EL (cell line): ENCODE results near the gene ZNF268.

Experiments used
- DNase-seq: peaks from one replicate; pipeline ENCODE4 v3.0.0-alpha.2; 2016

ZNF268 gene

DNA sequence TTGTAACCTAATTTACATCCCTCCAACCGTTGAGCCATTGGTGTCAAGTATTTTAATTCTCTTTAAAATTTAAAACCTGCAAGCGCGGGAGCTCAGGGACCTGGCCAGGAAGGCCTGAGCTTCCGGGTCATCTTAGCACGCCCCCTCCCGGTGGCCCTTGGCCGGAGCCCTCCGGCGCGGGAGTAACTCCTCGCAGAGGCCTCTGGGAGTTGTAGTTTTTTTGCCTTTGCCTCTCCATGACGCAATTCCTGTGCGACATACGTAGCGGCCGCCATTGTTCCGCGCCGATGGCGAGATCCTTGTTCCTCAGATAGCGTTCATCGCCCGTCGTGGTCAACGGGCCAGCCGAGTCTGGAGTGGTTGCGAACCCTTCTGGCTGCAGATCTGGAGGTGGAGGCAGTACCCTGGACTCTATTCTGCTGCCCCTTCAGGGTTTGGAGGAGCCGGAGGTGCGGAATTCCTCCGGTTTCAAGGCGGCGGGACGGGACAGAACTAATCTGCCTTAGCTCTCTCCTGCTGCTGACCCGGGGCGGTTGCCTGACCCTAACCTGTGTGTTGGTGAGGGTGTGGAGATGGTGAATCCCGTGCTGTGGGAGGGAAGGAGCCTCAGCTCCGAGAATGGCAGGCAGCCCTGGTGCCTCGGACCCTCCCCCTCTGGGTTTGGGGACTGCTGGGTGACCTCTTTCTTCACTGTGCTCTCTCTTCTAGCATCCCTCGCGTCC lies at the start of gene ZNF268:
Gene ZNF268 (plus strand): TSS at position 258 of the 722 bp plus-strand sequence. CDS start 503 bp downstream, outside the sequence.
- DNase-seq = peak; percentile 89

DNA sequence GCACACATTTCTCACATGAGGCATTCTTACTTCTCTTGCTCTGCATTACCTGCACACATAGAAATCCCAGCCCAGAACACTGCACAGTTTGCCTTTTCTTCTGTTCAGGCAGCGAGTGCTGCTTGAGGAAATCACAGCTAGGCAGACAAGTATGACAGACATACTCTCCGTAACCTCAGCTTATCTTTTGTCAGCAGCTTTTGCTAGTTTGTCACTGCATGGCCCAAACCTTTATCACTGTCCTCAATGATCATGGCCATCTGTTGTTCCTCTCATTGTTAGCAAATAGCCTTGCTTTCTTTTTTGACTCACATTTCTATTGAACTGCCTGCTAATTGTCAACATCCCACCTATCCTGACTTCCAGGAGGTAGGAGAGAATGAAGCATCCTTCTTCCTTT lies 45.5 kb upstream of the ZNF268 start:
- no peak for DNase-seq

GRCh38 chr12:133145981-133146380 lies 35.3 kb upstream of the ZNF268 start:
- no peak for DNase-seq

DNA sequence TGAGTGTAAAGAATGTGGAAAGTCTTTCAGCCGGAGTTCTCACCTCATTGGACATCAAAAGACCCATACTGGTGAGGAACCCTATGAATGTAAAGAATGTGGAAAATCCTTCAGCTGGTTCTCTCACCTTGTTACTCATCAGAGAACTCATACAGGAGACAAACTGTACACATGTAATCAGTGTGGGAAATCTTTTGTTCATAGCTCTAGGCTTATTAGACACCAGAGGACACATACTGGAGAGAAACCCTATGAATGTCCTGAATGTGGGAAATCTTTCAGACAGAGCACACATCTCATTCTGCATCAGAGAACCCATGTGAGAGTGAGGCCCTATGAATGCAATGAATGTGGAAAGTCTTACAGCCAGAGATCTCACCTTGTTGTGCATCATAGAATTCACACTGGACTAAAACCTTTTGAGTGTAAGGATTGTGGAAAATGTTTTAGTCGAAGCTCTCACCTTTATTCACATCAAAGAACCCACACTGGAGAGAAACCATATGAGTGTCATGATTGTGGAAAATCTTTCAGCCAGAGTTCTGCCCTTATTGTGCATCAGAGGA lies 25.1 kb upstream of the ZNF268 start:
- DNase-seq = no peak

DNA sequence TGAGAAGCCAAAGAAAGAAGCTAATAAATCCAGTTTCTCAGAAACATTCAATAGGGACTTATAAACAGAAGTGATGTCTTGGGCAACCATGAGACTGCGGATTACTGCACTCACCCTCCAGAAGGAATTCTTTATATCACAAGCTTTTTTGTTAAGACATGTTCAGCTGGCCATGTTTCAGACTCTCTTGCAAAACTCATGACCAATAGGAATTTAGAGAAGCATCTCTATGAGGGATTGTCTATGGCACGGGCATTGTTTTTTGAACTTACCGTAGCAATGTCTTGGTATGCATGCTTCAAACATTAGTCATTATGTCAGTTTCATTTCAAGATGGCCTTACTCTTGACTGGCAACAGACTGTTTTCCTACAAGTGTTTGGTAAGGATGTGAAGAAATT lies 15.5 kb upstream of the ZNF268 start:
- DNase-seq = peak; percentile 1

DNA sequence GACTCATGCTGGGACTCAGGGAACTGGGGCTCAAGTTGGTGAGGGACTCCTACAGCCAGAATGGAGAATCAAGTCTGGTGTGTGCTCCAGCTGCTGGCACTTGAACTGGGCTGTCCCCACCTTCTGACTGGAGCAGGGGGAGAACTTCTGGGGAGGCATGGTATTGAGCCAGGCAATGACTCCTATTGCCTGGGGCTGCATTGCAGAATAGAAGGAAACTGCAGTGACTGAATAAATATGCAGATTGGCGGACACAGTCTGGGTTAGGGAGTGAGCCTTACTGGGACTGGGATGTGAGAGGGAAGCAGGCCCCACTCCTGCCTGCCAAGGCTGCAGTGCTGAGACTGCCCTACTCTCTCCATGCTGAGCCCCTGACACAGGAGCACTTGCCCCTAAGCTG lies 8.8 kb upstream of the ZNF268 start:
- no peak for DNase-seq

DNA sequence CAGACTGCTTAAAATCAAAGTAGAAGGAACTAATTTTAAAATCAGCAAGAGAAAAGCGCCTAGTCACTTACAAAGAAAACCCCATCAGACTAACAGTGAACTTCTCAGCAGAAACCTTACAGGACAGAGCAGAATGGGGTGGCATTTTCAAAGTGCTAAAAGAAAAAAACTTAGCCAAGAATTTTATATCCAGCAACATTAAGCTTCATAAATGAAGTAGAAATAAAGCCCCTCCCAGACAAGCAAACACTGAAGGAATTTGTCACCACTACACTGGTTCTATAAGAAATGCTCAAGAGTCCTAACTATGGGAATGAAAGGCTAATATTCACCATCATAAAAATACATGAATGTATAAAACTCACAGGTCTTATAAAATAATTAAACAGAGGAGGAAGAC lies 6.4 kb upstream of the ZNF268 start:
- no peak for DNase-seq

GRCh38 chr12:133180669-133181068 lies 626 bp upstream of the ZNF268 start:
- no peak for DNase-seq

DNA sequence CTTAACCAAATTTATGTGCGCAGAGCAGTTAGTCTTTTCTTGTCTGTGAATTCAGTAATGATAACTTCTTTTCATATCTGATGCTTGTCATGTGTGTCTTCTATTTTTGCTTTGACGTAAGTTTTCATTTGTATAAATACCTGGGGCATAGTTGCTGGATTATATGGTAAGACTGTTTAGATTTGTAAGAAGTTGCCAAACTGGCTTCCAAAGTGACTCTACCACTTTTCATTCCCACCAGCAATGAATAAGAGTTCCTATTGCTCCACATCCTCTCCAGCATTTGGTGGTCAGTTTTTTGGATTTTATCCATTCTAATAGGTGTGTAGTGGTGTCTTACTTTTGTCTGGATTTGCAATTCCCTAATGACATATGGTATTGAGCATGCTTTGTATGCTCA lies 8.9 kb downstream of the ZNF268 start:
- no peak for DNase-seq

- no peak for DNase-seq
These were observed 11.6 kb downstream of the ZNF268 start for GRCh38 chr12:133192847-133193246.

DNA sequence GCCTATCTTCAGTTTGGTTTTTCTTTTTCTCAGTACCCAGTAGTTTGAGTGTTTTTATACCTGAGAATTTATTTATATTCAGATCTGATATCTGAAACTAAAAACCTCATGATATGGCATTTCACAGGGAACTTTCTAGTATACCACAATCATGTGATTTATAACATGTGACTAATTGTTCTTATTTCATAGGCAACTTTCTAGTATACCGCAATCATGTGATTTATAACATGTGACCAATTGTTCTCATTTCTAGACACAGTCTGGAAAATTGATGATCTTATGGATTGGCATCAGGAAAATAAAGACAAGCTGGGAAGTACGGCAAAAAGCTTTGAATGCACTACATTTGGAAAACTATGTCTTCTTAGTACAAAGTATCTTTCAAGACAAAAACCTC lies 20.6 kb downstream of the ZNF268 start:
- no peak for DNase-seq

GRCh38 chr12:133202493-133203343 lies 21.4 kb downstream of the ZNF268 start:
- no peak for DNase-seq

DNA sequence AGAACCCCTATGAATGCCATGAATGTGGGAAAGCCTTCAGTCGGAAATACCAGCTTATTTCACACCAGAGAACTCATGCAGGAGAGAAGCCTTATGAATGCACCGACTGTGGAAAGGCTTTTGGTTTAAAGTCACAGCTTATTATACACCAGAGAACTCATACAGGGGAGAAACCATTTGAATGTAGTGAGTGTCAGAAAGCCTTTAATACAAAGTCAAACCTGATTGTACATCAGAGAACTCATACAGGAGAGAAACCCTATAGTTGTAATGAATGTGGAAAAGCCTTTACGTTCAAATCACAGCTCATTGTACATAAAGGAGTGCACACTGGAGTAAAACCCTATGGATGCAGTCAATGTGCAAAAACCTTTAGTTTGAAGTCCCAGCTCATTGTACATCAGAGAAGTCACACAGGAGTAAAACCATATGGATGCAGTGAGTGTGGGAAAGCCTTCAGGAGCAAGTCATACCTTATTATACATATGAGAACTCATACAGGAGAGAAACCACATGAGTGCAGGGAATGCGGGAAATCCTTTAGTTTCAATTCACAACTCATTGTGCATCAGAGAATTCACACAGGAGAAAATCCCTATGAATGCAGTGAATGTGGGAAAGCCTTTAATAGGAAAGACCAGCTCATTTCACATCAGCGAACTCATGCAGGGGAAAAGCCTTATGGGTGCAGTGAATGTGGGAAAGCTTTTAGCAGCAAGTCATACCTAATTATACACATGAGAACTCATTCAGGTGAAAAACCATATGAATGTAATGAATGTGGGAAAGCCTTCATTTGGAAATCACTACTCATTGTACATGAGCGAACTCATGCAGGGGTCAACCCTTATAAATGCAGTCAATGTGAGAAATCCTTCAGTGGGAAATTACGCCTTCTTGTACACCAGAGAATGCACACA lies 22.3 kb downstream of the ZNF268 start:
- peak; percentile 5 for DNase-seq

- no peak for DNase-seq
These were observed 22.9 kb downstream of the ZNF268 start for GRCh38 chr12:133204264-133204603.

- DNase-seq = no peak
These were observed 25.1 kb downstream of the ZNF268 start for GRCh38 chr12:133206390-133206789.

GRCh38 chr12:133215724-133216123 lies 34.4 kb downstream of the ZNF268 start:
- no peak for DNase-seq

- DNase-seq = no peak
These were observed 35.9 kb downstream of the ZNF268 start for GRCh38 chr12:133217219-133217618.

DNA sequence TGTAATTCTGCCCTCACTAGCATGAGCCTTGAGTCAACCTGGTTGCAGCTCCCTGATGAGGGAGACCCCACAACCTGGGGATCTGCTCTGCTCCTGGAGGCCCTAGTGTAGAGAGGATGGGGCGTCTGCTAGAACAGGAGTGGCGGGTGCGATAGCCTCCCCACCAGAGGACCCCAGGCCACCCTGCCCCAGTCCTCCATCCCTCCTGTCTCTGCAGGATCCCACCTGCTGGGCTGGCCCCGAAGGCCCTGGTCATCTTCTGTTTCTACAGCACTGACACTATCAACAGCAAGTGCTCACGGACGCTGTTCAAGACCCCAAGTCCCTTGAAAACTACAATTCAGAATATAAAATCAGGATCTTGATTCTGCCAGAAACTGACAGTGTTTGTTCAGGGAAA lies 39.2 kb downstream of the ZNF268 start:
- DNase-seq = no peak

GRCh38 chr12:133221241-133221640 lies 39.9 kb downstream of the ZNF268 start:
- DNase-seq = no peak

DNA sequence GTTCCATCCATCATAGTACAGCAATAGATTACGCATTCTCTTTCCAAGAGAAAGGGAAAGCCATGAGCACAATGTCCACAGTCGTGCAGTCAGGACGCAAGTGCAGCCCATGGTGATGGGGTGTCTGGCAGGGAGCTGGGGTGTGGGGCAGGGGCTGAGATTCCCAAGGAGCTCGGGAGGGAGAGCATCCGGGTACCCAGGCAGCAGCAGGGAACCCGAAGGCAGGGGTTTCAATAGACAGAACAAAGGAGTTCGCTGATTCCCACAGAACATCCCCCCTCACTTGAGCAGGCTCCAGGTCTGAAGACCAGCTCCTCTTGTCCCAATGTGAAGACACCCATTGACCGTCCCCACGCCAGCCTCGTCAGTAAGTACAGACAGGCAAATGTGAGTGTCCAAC lies 40.9 kb downstream of the ZNF268 start:
- DNase-seq = no peak

GRCh38 chr12:133225527-133225926 lies 44.2 kb downstream of the ZNF268 start:
- DNase-seq = no peak

GRCh38 chr12:133226690-133227089 lies 45.4 kb downstream of the ZNF268 start:
- DNase-seq = no peak

DNA sequence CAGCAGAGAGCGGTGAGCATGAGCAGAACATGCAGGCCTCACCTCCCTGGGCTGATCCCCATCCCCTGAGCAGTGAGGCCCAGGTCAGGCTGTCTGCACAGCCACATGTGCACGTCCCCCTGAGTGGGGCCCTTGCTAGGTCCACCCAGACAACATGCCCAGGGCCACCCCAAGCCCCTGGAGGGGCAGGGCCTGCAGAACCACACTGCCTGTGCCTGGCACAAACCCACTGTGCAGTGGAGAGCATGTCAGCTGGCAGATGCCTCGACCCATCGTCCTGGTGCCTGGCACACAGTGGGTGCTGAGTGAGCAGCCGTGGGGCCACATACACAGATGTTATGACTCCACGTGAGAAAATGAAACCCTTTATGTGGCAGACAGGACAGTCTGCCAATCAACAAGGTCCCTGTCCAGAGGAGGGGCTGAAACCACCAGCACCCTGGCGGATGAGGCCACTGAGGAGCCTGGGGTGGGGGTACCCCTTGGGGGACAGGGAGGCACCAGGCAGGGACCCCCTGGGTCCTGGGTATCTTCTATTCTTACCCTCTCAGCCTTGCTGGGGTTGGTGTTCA lies 46.1 kb downstream of the ZNF268 start:
- DNase-seq = no peak
